KMS-11 (cell line): ENCODE data around the gene MUL1.
"Not testable (repeated sequence)": the region's sequence is repeated elsewhere in the genome, so short reads cannot be mapped to it uniquely, and the experiment has no call there.

Source experiments
- H2AFZ ChIP-seq: fragments of 200-600 bp; sonication (generic); 2 replicates; pipeline ENCODE4 v1.6.1; 2016; ENCODE audit warnings: antibody characterized with exemption, mixed run types, low read depth
- H3K27ac ChIP-seq: fragments of 200-600 bp; sonication (generic); 2 replicates; pipeline ENCODE4 v1.6.1; 2016; ENCODE audit warnings: mild to moderate bottlenecking, mixed run types
- H3K27me3 ChIP-seq: fragments of 200-600 bp; sonication (generic); 2 replicates; pipeline ENCODE4 v1.6.1; 2017; ENCODE audit warnings: mild to moderate bottlenecking, low read depth, mixed run types, moderate library complexity; ENCODE audit not compliant: insufficient read depth
- H3K36me3 ChIP-seq: fragments of 200-600 bp; sonication (generic); 2 replicates; pipeline ENCODE4 v1.6.1; 2017; ENCODE audit warnings: mild to moderate bottlenecking, mixed run types; ENCODE audit not compliant: insufficient read depth
- H3K4me1 ChIP-seq: fragments of 200-600 bp; sonication (generic); 2 replicates; pipeline ENCODE4 v1.6.1; 2016; ENCODE audit warnings: mild to moderate bottlenecking, low read depth, mixed run types; ENCODE audit not compliant: poor library complexity, severe bottlenecking
- H3K4me2 ChIP-seq: fragments of 200-600 bp; sonication (generic); 2 replicates; pipeline ENCODE4 v1.7.0; 2016; ENCODE audit warnings: mild to moderate bottlenecking, mixed run types
- H3K4me3 ChIP-seq: fragments of 200-600 bp; sonication (generic); IDR thresholded peaks from 2 replicates; pipeline ENCODE4 v1.6.1; 2017; ENCODE audit warnings: low read depth, low read length, mixed read lengths; ENCODE audit not compliant: insufficient read depth
- H3K79me2 ChIP-seq: fragments of 200-600 bp; sonication (generic); 2 replicates; pipeline ENCODE4 v1.6.1; 2016; ENCODE audit warnings: low read depth, mixed run types; ENCODE audit not compliant: insufficient read depth
- H3K9ac ChIP-seq: fragments of 200-600 bp; sonication (generic); 2 replicates; pipeline ENCODE4 v1.6.1; 2016; ENCODE audit warnings: mild to moderate bottlenecking, mixed run types
- H4K20me1 ChIP-seq: fragments of 200-600 bp; sonication (generic); 2 replicates; pipeline ENCODE4 v1.6.1; 2016; ENCODE audit warnings: mild to moderate bottlenecking, mixed run types; ENCODE audit not compliant: insufficient read depth
- TF ChIP-seq, protein P1 (sequence below): fragments of 200-600 bp; sonication (generic); conservative IDR thresholded peaks from 2 replicates; pipeline ENCODE4 v1.6.1; 2017; ENCODE audit warnings: low read depth, mild to moderate bottlenecking, antibody characterized with exemption, low read length, moderate library complexity, mixed read lengths

The MUL1 gene

DNA sequence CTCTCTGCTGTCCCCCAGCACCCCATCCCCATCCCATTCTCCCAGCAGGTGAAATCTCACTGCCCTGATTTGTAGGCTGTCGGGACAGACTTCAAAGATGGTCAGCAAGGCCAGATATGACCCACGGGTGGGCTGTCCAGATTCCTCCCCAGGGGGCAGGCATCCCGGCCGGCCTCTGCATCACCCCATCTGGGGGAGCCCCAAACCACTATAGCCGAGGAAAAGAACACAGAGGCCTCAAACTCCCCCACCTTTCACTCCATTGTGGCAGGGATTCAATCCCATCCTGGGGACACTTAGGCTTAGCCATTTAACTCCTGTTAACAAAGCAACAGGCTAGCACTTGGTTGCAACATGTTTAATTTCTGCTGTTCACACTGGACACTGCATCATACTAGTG, 8.8 kb downstream of the MUL1 start:
- H2AFZ ChIP-seq: no peak overlapping the region
- H3K27ac ChIP-seq: no peak overlapping the region
- H3K4me1 ChIP-seq: no peaks in the 10 kb centered on the region
- H3K9ac ChIP-seq: no peak overlapping the region
- no peaks in the 10 kb centered on the region for H4K20me1 ChIP-seq
- no peak overlapping the region for H3K4me2 ChIP-seq
- TF ChIP-seq, protein P1, sequence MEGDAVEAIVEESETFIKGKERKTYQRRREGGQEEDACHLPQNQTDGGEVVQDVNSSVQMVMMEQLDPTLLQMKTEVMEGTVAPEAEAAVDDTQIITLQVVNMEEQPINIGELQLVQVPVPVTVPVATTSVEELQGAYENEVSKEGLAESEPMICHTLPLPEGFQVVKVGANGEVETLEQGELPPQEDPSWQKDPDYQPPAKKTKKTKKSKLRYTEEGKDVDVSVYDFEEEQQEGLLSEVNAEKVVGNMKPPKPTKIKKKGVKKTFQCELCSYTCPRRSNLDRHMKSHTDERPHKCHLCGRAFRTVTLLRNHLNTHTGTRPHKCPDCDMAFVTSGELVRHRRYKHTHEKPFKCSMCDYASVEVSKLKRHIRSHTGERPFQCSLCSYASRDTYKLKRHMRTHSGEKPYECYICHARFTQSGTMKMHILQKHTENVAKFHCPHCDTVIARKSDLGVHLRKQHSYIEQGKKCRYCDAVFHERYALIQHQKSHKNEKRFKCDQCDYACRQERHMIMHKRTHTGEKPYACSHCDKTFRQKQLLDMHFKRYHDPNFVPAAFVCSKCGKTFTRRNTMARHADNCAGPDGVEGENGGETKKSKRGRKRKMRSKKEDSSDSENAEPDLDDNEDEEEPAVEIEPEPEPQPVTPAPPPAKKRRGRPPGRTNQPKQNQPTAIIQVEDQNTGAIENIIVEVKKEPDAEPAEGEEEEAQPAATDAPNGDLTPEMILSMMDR: no peak
- no peaks in the 10 kb centered on the region for H3K79me2 ChIP-seq
- no peak overlapping the region for H3K4me3 ChIP-seq
- no peaks in the 10 kb centered on the region for H3K36me3 ChIP-seq
- no peaks in the 10 kb centered on the region for H3K27me3 ChIP-seq

DNA sequence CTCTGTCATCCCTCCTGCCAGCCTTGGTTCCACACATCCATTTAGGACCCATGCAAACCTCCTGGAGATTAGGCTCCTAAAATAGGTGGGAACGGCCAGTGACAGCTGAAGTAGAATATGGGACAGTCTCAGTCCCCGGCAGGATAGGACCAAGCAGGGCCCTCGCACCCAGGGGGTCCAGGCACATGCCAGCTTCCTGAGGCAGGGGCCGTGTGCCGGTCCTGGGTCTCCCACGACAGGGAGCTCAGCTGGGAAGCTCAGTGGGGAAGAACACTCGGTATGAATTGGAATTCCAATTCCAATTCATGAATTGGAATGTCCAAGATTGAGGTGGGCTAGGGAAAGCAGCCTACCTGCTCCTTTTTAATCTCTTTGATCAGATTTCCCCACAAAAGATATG, 9.8 kb downstream of the MUL1 start:
- Histone ChIP-seq H3K9ac (no peak overlapping the region), H3K4me3 (no peak overlapping the region), H3K27ac (no peak overlapping the region), H3K36me3 (no peaks in the 10 kb centered on the region), H3K4me2 (no peak overlapping the region), H4K20me1 (no peaks in the 10 kb centered on the region), H3K27me3 (no peaks in the 10 kb centered on the region; the same call in 1 of the 2 replicates), H2AFZ (no peak overlapping the region), H3K4me1 (no peaks in the 10 kb centered on the region), H3K79me2 (no peaks in the 10 kb centered on the region)
- TF ChIP-seq, protein P1: no peak

DNA sequence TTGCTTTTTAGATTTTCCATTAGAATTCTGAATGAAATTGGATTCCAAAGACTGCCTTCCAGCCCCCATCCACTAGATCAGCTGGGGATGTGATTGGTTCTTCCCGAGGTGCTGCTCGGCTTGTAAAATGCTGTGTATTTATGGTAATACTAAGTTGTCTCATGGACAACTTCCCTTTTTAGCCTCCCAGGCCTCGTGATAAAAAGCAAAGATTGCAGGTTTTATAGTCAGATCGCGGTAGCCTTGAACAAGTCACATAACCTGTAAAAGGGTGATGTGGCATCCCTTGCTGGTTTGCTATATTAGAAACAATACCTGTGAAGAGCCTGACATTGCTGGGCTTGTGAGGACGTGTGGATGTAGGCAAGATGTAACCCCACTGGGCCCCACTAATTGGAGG, 10.4 kb downstream of the MUL1 start:
- Histone ChIP-seq H3K4me1 (no peaks in the 10 kb centered on the region), H3K9ac (no peak overlapping the region), H4K20me1 (no peaks in the 10 kb centered on the region), H3K4me3 (no peak overlapping the region), H3K27me3 (peaks cover 6% of the 10 kb centered on the region; the same call in 1 of the 2 replicates), H3K4me2 (no peak overlapping the region), H2AFZ (no peak overlapping the region), H3K36me3 (no peaks in the 10 kb centered on the region), H3K79me2 (no peaks in the 10 kb centered on the region), H3K27ac (no peak overlapping the region)
- TF ChIP-seq, protein P1: no peak

DNA sequence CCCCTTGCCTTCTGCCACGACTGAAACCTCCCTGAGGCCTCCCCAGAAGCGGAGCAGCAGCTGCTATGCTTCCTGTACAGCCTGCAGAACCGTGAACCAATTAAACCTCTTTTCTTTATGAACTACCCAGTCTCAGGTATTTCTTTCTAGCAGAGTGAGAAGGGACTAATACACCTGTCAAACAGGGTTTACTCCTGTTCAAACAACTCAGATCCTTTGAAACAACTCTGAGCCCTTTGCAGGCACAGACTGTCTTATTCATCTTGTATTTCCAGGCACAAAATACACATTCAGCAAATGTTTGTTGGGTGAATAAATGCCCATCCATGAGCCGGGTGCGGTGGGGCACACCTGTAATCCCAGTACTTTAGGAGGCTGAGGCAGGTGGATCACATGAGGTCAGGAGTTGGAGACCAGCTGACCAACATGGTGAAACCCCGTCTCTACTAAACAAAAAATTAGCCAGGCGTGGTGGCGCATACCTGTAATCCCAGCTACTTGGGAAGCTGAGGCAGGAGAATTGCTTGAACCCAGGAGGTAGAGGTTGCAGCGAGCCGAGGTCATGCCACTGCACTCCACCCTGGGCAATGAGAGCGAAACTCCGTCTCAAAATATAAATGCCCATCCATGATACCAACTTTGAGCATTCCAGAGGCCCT, 11.1 kb downstream of the MUL1 start:
- H3K9ac ChIP-seq, H2AFZ ChIP-seq, H3K27ac ChIP-seq, H3K79me2 ChIP-seq, H3K36me3 ChIP-seq, H3K4me3 ChIP-seq, H4K20me1 ChIP-seq, H3K4me1 ChIP-seq, H3K27me3 ChIP-seq, H3K4me2 ChIP-seq: not testable (repeated sequence)

DNA sequence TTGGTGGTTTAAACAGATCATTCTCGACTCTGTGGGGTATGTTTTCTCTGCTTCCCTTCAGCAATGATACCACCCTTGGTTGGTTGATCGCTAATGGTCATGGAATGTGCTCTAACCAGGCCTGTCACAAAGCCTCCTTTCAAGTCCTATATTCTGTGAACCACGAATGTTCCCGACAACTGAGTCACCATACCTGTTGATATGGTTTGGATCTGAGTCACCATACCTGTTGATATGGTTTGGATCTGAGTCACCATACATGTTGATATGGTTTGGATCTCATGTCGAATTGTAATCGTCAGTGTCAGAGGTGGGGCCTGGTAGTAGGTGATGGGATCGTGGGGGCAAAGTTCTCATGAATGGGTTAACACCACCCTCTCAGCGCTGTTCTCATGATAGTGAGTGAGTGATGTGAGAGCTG, 11.7 kb downstream of the MUL1 start:
- H3K27ac ChIP-seq: no peak overlapping the region
- no peaks in the 10 kb centered on the region for H3K36me3 ChIP-seq

More for the DNA sequence above, 11.7 kb downstream of the MUL1 start:
- no peak overlapping the region for H3K4me3 ChIP-seq
- H3K27me3 ChIP-seq: peaks cover 11% of the 10 kb centered on the region; the same call in 1 of the 2 replicates
- H3K4me1 ChIP-seq: no peaks in the 10 kb centered on the region
- H3K79me2 ChIP-seq: no peaks in the 10 kb centered on the region
- TF ChIP-seq, protein P1: no peak
- no peak overlapping the region for H2AFZ ChIP-seq
- H3K9ac ChIP-seq: no peak overlapping the region
- no peaks in the 10 kb centered on the region for H4K20me1 ChIP-seq
- H3K4me2 ChIP-seq: no peak overlapping the region
